Bronchial epithelial cell (primary cell): ENCODE measurements around the gene PDLIM1. TPM values are rescaled to one million over a fixed set of nuclear protein-coding genes. Genes with fewer than 3 reads are reported as not detected.

Source experiments
- DNase-seq: peaks from one replicate; pipeline ENCODE4 v3.0.0-alpha.2; 2010; ENCODE audit warnings: low read depth
- FAIRE-seq: peaks from 2 replicates; lab custom pipeline; 2011; peaks lifted over from hg19 to GRCh38; lab: Jason Lieb, UNC
- H3K27me3 ChIP-seq: 2 replicates; pipeline ENCODE4 v1.5.1; 2011; ENCODE audit warnings: low read length; ENCODE audit not compliant: control insufficient read depth, insufficient read depth
- H3K36me3 ChIP-seq: 2 replicates; pipeline ENCODE4 v1.5.1; 2011; ENCODE audit warnings: low read length; ENCODE audit not compliant: control insufficient read depth, insufficient read depth
- H3K4me3 ChIP-seq: 2 replicates; pipeline ENCODE4 v1.5.1; 2011; ENCODE audit warnings: mild to moderate bottlenecking, low read depth, low read length, control low read depth
- CTCF ChIP-seq: IDR thresholded peaks from 2 replicates; pipeline ENCODE4 v1.5.1; 2011; ENCODE audit warnings: mild to moderate bottlenecking, moderate library complexity, low read length, control low read depth, inconsistent platforms; ENCODE audit not compliant: insufficient read depth, severe bottlenecking
- total RNA-seq: library from RNA; depleted of rRNA; stranded (reverse); fragments of >200 nt; gene quantifications from 2 replicates; pipeline ENCODE4 v1.2.1, GENCODE V29; 2014

Gene PDLIM1
- total RNA-seq, 1 donor from 2014 or later = 19.2 TPM

- FAIRE-seq (no peak), DNase-seq (no peak)
- Histone ChIP-seq H3K27me3 (no peaks in the 10 kb centered on the region), H3K4me3 (no peak overlapping the region), H3K36me3 (no peaks in the 10 kb centered on the region)
- no peak for TF ChIP-seq CTCF
These were observed 30.9 kb upstream of the PDLIM1 start for GRCh38 chr10:95321554-95322301.

GRCh38 chr10:95319239-95319638 is 28.4 kb upstream of the PDLIM1 start:
- TF ChIP-seq CTCF = no peak
- no peak for FAIRE-seq
- DNase-seq = peak; percentile 29
- Histone ChIP-seq H3K27me3 (peaks cover 2% of the 10 kb centered on the region), H3K36me3 (no peaks in the 10 kb centered on the region), H3K4me3 (no peak overlapping the region)

GRCh38 chr10:95315509-95315908 is 24.7 kb upstream of the PDLIM1 start:
- no peak for TF ChIP-seq CTCF
- Histone ChIP-seq H3K27me3 (peaks cover 3% of the 10 kb centered on the region), H3K4me3 (no peak overlapping the region), H3K36me3 (no peaks in the 10 kb centered on the region)
- DNase-seq (no peak), FAIRE-seq (no peak)

GRCh38 chr10:95314192-95314918 is 23.6 kb upstream of the PDLIM1 start:
- peaks cover 3% of the 10 kb centered on the region for H3K27me3 ChIP-seq
- H3K4me3 ChIP-seq = no peak overlapping the region
- FAIRE-seq (no peak), DNase-seq (no peak)
- TF ChIP-seq CTCF = no peak
- H3K36me3 ChIP-seq = no peaks in the 10 kb centered on the region

GRCh38 chr10:95312986-95313495 is 22.2 kb upstream of the PDLIM1 start:
- H3K4me3 ChIP-seq = no peak overlapping the region
- no peak for DNase-seq
- H3K27me3 ChIP-seq = peaks cover 3% of the 10 kb centered on the region
- FAIRE-seq = no peak
- no peaks in the 10 kb centered on the region for H3K36me3 ChIP-seq
- no peak for TF ChIP-seq CTCF
